ENCODE results near the gene SGTA.

GRCh38 chr19:2816641-2817040 lies 33.6 kb upstream of the SGTA start:
- TF ChIP-seq CTCF (IDR thresholded peaks at IDR 0.05) (no peak), POLR2A (IDR thresholded peaks at IDR 0.05) (no peak)
